HEK293 (cell line): ENCODE results near the gene KMO.

ENCODE experiments used
- CTCF ChIP-seq: fragments of 450-650 bp; formaldehyde crosslinking; IDR thresholded peaks from 2 replicates; pipeline ENCODE4 v1.5.1; 2016; ENCODE audit warnings: missing biosample characterization, missing genetic modification characterization
- GFI1B ChIP-seq: fragments of 450-650 bp; formaldehyde crosslinking; IDR thresholded peaks from 2 replicates; pipeline ENCODE4 v1.5.1; 2016; ENCODE audit warnings: missing biosample characterization, missing genetic modification characterization
- PBX3 ChIP-seq: sonication (generic); formaldehyde crosslinking; IDR thresholded peaks from 2 replicates; pipeline ENCODE4 v1.8.1; 2022; ENCODE audit warnings: mild to moderate bottlenecking, moderate library complexity, missing genetic modification reagents
- PRDM2 ChIP-seq: fragments of 450-650 bp; formaldehyde crosslinking; IDR thresholded peaks from 2 replicates; pipeline ENCODE4 v1.5.1; 2016; ENCODE audit warnings: missing biosample characterization, missing genetic modification characterization, borderline replicate concordance
- TCF7L2 ChIP-seq: IDR thresholded peaks from 2 replicates; pipeline ENCODE4 v1.6.1; 2011; ENCODE audit warnings: low read depth, mild to moderate bottlenecking, inconsistent platforms, low read length, moderate library complexity, borderline replicate concordance
- ZNF114 ChIP-seq: fragments of 450-650 bp; formaldehyde crosslinking; IDR thresholded peaks from 2 replicates; pipeline ENCODE4 v1.5.0; 2017; ENCODE audit warnings: missing biosample characterization, missing genetic modification characterization
- ZNF341 ChIP-seq: fragments of 450-650 bp; formaldehyde crosslinking; IDR thresholded peaks from 2 replicates; pipeline ENCODE4; 2016; ENCODE audit warnings: low read depth, missing biosample characterization, missing genetic modification characterization
- ZNF391 ChIP-seq: fragments of 450-650 bp; formaldehyde crosslinking; IDR thresholded peaks from 2 replicates; pipeline ENCODE4 v1.5.1; 2016; ENCODE audit warnings: low read depth, missing biosample characterization, missing genetic modification characterization, borderline replicate concordance
- ZNF488 ChIP-seq: fragments of 450-650 bp; formaldehyde crosslinking; IDR thresholded peaks from 2 replicates; pipeline ENCODE4 v1.5.1; 2016; ENCODE audit warnings: missing biosample characterization, missing genetic modification characterization
- ZNF501 ChIP-seq: fragments of 450-650 bp; formaldehyde crosslinking; IDR thresholded peaks from 2 replicates; pipeline ENCODE4 v1.5.1; 2016; ENCODE audit warnings: missing biosample characterization, missing genetic modification characterization
- ZNF585B ChIP-seq: fragments of 450-650 bp; formaldehyde crosslinking; IDR thresholded peaks from 2 replicates; pipeline ENCODE4 v1.5.1; 2016; ENCODE audit warnings: missing biosample characterization, missing genetic modification characterization
- ZNF76 ChIP-seq: fragments of 450-650 bp; formaldehyde crosslinking; IDR thresholded peaks from 2 replicates; pipeline ENCODE4; 2016; ENCODE audit warnings: low read depth, missing biosample characterization, missing genetic modification characterization, borderline replicate concordance

- no peak for TF ChIP-seq CTCF (tag by site-specific recombination)
- no peak for TF ChIP-seq ZNF341
- no peak for TF ChIP-seq ZNF76
- no peak for TF ChIP-seq ZNF391 (tag by site-specific recombination)
- TF ChIP-seq PBX3 (CRISPR knock-in tag), result no peak
- TF ChIP-seq ZNF585B (tag by site-specific recombination), result no peak
- TF ChIP-seq ZNF501 (tag by site-specific recombination), result no peak
- no peak for TF ChIP-seq PRDM2
- TF ChIP-seq GFI1B (tag by site-specific recombination), result no peak
- no peak for TF ChIP-seq ZNF114 (tag by site-specific recombination)
- no peak for TF ChIP-seq ZNF488
- no peak for TF ChIP-seq TCF7L2
These were observed 28.1 kb downstream of the KMO start for GRCh38 chr1:241560146-241560848.
